AML-193 (cell line): ENCODE data around the gene GPLD1.
"Not testable (repeated sequence)": the region's sequence is repeated elsewhere in the genome, so short reads cannot be mapped to it uniquely, and the experiment has no call there.

Experiments
- DNase-seq, 2 experiments: peaks; one replicate each; lab custom pipeline; 2025; lab: John Stamatoyannopoulos, UW

The GPLD1 gene

GRCh38 chr6:24489470-24489869, at the start of gene GPLD1:
TSS of gene GPLD1 (minus strand) at chr6:24489578. CDS start at chr6:24489511, 67 bp downstream.
- no peak for DNase-seq

DNA sequence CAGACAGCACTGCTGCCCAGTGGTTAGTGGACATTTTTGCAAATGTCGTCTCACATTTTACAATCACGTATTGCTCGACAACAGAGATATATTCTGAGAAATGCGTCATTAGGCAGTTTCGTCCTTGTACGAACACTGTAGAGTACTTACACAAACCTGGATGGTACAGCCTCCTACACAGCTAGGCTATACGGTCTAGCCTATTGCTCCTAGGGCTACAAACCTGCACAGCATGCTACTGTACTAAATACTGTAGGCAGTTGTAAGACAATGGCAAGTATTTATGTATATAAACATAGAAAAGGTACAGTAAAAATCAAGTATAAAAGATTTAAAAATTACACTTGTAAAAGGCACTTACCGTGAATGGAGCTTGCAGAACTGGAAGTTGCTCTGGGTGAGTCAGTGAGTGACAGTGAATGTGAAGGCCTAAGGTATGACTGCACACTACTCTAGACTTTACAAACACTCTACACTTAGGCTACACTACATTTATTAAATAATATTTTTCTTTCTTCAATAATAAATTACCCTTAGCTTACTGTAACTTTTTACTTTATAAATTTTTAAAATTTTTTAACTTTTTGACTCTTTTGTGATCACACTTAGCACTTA, 48.5 kb upstream of the GPLD1 start:
- no peak for DNase-seq

DNA sequence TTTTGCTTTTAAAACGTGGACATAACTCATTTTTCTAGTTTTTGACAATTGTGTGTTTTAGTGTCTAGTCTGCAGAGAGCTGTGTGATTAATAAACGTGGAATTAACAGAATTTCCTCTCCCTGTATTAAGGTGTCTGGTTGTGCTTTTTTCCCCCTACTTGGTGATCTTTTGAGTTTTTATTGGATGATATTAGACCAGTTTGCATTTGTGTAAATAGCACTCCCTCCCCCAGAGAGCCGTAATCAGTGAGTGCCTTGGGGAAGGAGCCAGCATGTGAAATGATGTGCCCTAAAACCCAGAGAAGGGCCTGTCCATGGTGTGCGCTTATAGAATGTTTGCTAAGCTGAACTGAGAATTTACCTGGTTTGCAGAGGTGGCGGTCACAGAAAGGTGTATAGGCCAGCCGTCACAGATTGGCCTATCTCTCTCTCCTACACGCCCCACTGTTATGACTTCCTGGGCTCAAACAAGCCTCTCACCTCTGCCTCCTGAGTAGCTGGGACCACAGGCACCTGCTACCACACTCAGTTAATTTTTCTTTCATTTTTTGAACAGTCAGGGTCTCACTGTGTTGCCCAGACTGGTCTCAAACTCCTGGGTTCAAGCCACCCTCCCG, 47.8 kb upstream of the GPLD1 start:
- DNase-seq: no peak

DNA sequence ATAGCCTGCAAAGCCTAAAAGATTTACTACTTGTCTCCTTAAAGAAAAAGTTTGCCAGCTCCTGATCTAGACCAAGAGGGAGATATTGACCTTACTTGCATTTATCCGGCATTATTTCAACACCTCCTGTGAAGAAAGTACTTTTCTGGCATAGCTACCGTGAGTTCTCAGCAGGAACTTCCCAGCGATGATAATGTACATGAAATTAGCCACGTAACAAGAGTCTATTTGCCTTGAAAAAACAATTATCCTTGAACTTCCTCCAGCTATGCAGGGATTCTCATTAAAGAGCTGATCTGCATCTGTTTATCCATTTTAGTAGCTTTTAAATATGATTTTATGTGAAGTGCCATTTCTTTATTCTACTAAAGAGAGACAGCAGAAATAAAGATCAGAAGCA, 47.1 kb upstream of the GPLD1 start:
- DNase-seq: no peak

- DNase-seq: no peak
These were observed 45.8 kb upstream of the GPLD1 start for GRCh38 chr6:24535210-24535609.

- DNase-seq: no peak
These were observed 45.0 kb upstream of the GPLD1 start for GRCh38 chr6:24534329-24534728.

- no peak for DNase-seq
These were observed 40.6 kb upstream of the GPLD1 start for GRCh38 chr6:24529985-24530384.

GRCh38 chr6:24524805-24525204, 35.4 kb upstream of the GPLD1 start:
- peak; percentile 30 to 46 for DNase-seq

GRCh38 chr6:24524329-24524728, 35.0 kb upstream of the GPLD1 start:
- DNase-seq: no peak

- no peak for DNase-seq
These were observed 33.1 kb upstream of the GPLD1 start for GRCh38 chr6:24522228-24523176.

DNA sequence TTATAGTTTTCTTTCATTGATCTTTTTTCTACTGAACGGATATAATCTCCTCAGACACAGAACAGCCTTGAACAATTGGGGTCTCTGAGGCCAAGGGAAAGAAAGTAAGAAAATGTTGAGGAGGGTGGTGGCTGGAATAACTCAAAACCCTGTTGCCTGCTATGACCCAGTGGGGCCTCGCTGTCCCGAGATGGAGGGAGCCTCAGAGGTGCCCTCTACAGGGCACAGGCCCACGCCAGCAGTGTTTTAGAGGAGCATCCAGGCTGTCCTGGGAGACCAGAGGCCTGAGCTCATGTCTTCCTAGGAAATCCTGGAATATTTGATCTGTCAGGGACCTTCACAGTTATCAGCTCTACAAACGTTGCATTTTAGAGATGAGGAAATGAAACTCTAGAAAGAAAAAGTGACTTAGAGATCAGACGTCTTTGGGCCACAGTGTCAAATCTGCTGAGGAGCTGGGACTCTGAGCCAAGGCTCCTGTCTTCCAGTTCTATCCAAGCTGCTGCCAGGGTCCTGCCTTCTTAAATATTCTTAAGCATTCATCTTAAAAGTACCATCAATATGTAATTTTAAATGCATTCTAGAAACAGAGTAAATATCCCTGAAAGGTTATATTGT, 31.7 kb upstream of the GPLD1 start:
- peak; percentile 48 to 50 for DNase-seq

- DNase-seq: no peak
These were observed 28.5 kb upstream of the GPLD1 start for GRCh38 chr6:24517659-24518543.

DNA sequence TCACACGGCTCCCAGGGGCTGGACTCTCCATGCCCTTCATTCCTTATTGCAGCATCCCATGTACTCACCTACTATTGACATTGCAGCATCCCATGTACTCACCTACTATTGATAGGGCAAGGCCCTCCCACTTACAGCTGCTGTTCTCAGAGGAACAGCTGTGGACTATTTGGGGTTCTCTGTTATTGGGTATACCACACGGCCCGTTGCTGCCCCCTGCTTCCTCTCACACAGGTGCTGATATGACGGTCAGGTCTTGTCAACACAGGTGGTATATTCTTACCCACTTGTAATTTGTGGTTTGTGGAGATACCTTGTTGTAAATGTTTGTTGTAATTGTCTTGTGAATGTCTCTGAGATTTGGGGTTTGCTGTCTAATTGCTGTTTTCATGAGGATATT, 24.2 kb upstream of the GPLD1 start:
- DNase-seq: no peak

GRCh38 chr6:24511976-24512375, 22.6 kb upstream of the GPLD1 start:
- DNase-seq: not testable (repeated sequence)

- no peak for DNase-seq
These were observed 17.6 kb upstream of the GPLD1 start for GRCh38 chr6:24506814-24507520.

GRCh38 chr6:24504649-24505586, 15.5 kb upstream of the GPLD1 start:
- no peak for DNase-seq

DNA sequence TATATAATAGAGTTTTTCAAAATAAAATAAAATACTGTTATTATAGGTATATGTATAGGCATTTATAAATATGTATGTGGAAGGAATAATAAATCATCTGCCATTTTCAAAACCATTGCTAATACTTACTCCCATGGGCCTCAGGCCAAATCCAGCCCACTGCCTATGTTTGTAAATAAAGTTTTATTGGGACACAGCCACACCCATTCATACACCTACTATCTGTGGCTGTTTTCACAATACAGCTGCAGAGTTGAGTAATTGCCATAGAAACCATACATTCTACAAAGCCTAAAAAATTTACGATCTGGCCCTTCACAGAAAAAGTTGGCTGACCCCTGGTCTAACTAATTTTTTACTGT, 14.9 kb upstream of the GPLD1 start:
- no peak for DNase-seq

DNA sequence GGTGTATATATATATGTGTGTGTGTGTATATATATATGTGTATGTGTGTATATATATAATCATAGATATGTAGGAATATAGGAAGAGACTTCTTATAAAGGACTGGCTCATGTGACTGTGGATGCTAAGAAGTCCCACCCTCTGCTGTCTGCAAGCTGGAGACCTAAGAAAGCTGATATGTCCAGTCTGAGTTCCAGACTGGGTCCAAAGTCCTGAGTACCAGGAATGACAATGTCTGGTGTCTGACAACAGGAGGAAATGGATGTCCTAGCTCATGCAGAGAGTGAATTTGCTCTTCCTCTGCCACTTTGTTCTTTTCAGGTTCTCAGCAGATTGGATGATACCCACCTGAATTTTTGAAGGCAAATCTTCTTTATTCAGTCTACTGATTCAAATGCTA, 12.5 kb upstream of the GPLD1 start:
- DNase-seq: no peak

DNA sequence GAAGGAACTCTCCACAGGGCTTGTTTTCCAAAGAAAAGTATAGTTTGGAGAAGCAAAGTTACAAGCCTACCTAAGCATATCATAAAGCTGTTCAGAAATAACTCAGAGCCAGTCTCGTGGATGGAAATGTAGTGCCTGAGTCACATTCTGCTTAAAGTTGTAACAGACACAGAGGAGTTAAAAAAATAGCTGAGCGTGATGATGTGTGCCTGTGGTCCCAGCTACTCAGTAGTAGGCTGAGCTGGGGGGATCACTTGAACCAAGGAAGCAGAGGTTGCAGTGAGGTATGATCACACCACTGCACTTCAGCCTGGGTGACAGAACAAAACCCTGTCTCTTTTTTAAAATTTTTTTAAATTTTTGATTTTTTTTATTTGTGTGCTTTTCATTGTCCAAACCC, 12.0 kb upstream of the GPLD1 start:
- no peak for DNase-seq

DNA sequence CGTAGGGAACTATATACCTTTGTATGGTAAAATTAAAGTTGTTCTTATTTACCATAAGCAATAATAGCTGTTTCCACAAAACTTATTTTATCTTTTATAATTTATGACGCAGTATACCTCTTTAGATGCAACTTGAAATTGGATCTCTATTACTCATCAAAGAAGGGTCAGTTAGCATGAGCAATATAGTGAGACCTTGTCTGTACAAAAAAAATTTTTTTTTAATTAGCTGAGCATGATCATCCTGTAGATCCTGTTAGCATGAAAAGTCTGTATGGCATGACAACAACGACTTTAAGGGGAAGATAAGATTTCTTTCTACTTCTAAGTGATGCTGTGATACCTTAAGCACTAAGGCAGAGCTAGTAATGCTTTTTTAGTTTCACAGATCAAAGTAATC, 11.3 kb upstream of the GPLD1 start:
- DNase-seq: no peak
